Peyer's patch (tissue), 4 donors: ENCODE measurements around the gene UNC93B1. TPM values are rescaled to one million over a fixed set of nuclear protein-coding genes. Genes with fewer than 3 reads are reported as not detected.

Experiments used
- DNase-seq, 3 donors: peaks; one replicate each; pipeline ENCODE4 v3.0.0-alpha.2; 2017 to 2019
- H3K27ac ChIP-seq, 4 donors: fragments of 200-600 bp; sonication (generic); one replicate each; pipeline ENCODE4 v1.5.1; 2016 to 2019
- H3K27me3 ChIP-seq, 2 donors: fragments of 200-600 bp; sonication (generic); one replicate each; pipeline ENCODE4 v1.5.1; 2019
- H3K36me3 ChIP-seq, 3 donors: fragments of 200-600 bp; sonication (generic); one replicate each; pipeline ENCODE4 v1.5.1; 2016 to 2019
- H3K4me1 ChIP-seq, 4 donors: fragments of 200-600 bp; sonication (generic); one replicate each; pipeline ENCODE4 v1.5.1; 2016 to 2019
- H3K4me3 ChIP-seq, 4 donors: fragments of 200-600 bp; sonication (generic); 1 replicate in 3 of 4; 2 replicates in 1 of 4; pipeline ENCODE4 v1.5.1; 2016 to 2019; ENCODE audit warnings: mild to moderate bottlenecking in 1 of 4
- H3K9me3 ChIP-seq, 4 donors: fragments of 200-600 bp; sonication (generic); one replicate each; pipeline ENCODE4 v1.5.1; 2016 to 2019; ENCODE audit warnings: mild to moderate bottlenecking in 1 of 4
- POLR2A ChIP-seq, 2 donors: fragments of 450-650 bp; IDR thresholded peaks; one replicate each; pipeline ENCODE4 v1.5.1; 2017; ENCODE audit warnings: antibody characterized with exemption in 2 of 2, mild to moderate bottlenecking in 2 of 2, moderate library complexity in 2 of 2
- total RNA-seq, 4 donors: library from RNA; depleted of rRNA; stranded (reverse); fragments of >200 nt; gene quantifications; one replicate each; pipeline ENCODE4 v1.1.0, GENCODE V29; 2016
- TF ChIP-seq, protein P1 (sequence below), 6 experiments: fragments of 450-650 bp in 4 of 6; fragments of 200-600 bp in 2 of 6; sonication (generic) in 1 of 6; IDR thresholded peaks; one replicate each; pipeline ENCODE4 v1.5.1; 2017 to 2019; ENCODE audit warnings: antibody characterized with exemption in 6 of 6, mild to moderate bottlenecking in 3 of 6, moderate library complexity in 1 of 6

UNC93B1 gene
- total RNA-seq, 4 donors from 2014 or later = 68.7 to 154 (median 91.6) TPM

DNA sequence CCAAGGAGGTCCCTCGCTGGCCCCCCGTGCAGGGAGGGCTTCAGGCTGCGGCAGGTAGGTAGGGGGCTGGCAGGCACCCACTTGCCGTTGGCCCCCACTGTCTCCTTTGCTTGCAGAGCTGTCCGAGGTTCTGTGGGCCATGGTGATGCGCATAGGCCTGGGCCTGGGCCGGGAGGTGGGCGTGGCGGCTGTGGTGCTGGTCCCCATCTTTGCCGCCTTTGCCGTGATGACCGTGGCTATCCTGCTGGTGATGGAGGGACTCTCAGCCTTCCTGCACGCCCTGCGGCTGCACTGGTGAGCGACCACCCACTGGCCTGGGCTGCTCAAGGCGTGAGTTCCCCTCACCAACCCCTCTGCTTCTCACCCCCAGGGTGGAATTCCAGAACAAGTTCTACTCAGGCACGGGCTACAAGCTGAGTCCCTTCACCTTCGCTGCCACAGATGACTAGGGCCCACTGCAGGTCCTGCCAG lies 46.5 kb upstream of the UNC93B1 start:
- TF ChIP-seq, protein P1, sequence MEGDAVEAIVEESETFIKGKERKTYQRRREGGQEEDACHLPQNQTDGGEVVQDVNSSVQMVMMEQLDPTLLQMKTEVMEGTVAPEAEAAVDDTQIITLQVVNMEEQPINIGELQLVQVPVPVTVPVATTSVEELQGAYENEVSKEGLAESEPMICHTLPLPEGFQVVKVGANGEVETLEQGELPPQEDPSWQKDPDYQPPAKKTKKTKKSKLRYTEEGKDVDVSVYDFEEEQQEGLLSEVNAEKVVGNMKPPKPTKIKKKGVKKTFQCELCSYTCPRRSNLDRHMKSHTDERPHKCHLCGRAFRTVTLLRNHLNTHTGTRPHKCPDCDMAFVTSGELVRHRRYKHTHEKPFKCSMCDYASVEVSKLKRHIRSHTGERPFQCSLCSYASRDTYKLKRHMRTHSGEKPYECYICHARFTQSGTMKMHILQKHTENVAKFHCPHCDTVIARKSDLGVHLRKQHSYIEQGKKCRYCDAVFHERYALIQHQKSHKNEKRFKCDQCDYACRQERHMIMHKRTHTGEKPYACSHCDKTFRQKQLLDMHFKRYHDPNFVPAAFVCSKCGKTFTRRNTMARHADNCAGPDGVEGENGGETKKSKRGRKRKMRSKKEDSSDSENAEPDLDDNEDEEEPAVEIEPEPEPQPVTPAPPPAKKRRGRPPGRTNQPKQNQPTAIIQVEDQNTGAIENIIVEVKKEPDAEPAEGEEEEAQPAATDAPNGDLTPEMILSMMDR (IDR thresholded peaks at IDR 0.05) = no peak
- no peak for TF ChIP-seq POLR2A (IDR thresholded peaks at IDR 0.05)
- H3K27ac ChIP-seq = no peak overlapping the region
- H3K9me3 ChIP-seq = no peaks in the 10 kb centered on the region
- H3K36me3 ChIP-seq = peaks cover 0 to 74% (median 0%) of the 10 kb centered on the region in 3 donors
- no peaks in the 10 kb centered on the region for H3K27me3 ChIP-seq
- H3K4me3 ChIP-seq = no peak overlapping the region
- DNase-seq = no peak
- H3K4me1 ChIP-seq = no peaks in the 10 kb centered on the region

DNA sequence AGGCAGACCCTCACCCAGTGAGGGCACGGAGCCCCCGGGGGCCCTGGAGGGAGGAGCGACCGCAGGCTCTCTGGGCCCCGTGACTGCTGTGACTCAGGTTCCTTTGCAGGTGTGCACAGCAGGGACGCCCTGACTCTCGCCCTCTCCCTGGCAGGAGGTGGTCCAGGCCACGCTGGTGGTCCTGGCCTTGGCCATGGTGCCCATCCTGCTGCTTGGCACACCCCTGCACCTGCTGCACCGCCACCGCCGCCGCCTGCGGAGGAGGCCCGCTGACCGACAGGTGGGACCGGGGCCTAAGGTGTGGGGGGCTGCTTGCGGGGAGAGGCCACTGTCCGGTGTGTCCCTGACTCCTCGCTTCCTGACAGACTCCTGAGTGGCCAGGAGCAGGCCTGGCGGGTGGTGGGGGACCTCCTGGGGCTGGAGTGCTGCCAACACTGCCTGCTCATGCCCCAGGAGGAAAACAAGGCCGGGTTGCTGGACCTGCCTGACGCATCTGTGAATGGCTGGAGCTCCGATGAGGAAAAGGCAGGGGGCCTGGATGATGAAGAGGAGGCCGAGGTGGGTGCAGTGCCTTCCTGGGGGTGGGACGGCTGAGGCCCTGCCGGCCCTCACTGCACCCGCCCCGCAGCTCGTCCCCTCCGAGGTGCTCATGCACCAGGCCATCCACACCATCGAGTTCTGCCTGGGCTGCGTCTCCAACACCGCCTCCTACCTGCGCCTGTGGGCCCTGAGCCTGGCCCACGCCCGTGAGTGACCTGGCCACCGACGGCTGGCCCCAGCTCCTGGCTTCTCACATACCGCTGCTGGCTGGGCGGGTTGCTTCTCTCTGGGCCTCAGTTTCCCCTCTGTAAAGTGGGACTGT lies 45.8 kb upstream of the UNC93B1 start:
- no peak for DNase-seq
- Histone ChIP-seq H3K27ac (no peak overlapping the region), H3K36me3 (peaks cover 0 to 79% (median 0%) of the 10 kb centered on the region in 3 donors), H3K27me3 (no peaks in the 10 kb centered on the region), H3K9me3 (no peaks in the 10 kb centered on the region), H3K4me3 (no peak overlapping the region), H3K4me1 (no peaks in the 10 kb centered on the region)
- TF ChIP-seq, protein P1 (IDR thresholded peaks at IDR 0.05) = no peak
- no peak for TF ChIP-seq POLR2A (IDR thresholded peaks at IDR 0.05)

DNA sequence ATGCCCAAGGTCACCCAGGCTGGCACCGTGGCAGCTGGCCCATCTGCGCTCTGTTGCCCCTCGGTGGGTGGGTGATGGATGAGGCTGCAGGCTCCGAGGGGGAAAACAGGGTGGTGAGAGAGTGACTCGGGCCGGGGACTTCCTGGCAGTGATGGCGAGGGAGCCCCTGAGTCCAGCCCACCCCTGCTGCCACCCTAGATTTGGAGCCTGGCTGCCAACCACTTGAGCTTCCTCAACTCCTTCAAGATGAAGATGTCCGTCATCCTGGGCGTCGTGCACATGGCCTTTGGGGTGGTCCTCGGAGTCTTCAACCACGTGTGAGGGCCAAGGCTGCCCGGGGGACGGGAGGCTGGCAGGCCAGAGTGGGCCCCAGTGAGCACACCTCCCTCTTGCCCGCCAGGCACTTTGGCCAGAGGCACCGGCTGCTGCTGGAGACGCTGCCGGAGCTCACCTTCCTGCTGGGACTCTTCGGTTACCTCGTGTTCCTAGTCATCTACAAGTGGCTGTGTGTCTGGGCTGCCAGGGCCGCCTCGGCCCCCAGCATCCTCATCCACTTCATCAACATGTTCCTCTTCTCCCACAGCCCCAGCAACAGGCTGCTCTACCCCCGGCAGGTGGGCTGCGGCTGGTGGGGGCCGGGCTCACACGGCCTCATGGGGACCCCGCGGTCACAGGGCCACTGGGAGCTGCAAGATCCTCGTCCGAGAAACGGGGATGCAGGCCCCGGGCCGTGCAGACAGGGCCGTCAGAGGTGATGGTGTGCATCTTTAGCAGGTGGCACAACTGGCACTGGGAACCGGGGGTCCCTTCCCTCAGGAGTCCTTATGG lies 45.0 kb upstream of the UNC93B1 start:
- H3K27ac ChIP-seq = no peak overlapping the region

DNA sequence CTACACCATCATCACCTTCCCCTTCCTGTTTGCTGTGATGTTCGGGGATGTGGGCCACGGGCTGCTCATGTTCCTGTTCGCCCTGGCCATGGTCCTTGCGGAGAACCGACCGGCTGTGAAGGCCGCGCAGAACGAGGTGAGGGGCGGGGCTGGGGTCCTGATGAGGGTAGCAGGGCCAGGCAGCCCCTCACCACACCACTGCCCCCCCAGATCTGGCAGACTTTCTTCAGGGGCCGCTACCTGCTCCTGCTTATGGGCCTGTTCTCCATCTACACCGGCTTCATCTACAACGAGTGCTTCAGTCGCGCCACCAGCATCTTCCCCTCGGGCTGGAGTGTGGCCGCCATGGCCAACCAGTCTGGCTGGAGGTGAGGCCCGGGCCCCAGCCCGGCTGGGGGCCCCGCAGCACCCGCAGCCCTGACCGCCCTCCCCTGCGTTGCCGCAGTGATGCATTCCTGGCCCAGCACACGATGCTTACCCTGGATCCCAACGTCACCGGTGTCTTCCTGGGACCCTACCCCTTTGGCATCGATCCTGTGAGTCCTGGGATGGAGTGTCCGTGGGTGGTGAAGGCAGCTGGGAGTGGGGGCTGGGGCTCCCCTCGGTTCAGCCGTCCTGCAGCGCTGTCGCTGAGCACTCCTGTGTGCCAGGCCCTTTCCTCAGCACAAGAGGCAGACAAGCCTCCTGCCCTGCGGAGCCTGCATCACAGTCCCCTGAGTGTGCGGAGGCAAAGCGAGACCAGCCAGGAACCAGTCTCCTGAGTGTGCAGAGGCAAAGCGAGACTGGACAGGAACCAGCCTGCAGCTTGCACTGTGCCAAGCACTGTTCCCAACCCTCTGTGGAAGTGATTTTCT lies 43.8 kb upstream of the UNC93B1 start:
- Histone ChIP-seq H3K4me1 (peaks cover 0 to 6% (median 0%) of the 10 kb centered on the region in 4 donors), H3K36me3 (peaks cover 0 to 93% (median 0%) of the 10 kb centered on the region in 3 donors), H3K27ac (no peak overlapping the region), H3K4me3 (no peak overlapping the region), H3K27me3 (no peaks in the 10 kb centered on the region), H3K9me3 (no peaks in the 10 kb centered on the region)
- no peak for TF ChIP-seq POLR2A (IDR thresholded peaks at IDR 0.05)
- TF ChIP-seq, protein P1 (IDR thresholded peaks at IDR 0.05) = no peak
- DNase-seq = no peak

More for the DNA sequence above, 45.0 kb upstream of the UNC93B1 start:
- Histone ChIP-seq H3K4me1 (no peaks in the 10 kb centered on the region), H3K27me3 (no peaks in the 10 kb centered on the region), H3K4me3 (no peak overlapping the region), H3K36me3 (peaks cover 0 to 87% (median 0%) of the 10 kb centered on the region in 3 donors), H3K9me3 (no peaks in the 10 kb centered on the region)
- TF ChIP-seq, protein P1 (IDR thresholded peaks at IDR 0.05) = no peak
- TF ChIP-seq POLR2A (IDR thresholded peaks at IDR 0.05) = no peak
- DNase-seq = no peak

DNA sequence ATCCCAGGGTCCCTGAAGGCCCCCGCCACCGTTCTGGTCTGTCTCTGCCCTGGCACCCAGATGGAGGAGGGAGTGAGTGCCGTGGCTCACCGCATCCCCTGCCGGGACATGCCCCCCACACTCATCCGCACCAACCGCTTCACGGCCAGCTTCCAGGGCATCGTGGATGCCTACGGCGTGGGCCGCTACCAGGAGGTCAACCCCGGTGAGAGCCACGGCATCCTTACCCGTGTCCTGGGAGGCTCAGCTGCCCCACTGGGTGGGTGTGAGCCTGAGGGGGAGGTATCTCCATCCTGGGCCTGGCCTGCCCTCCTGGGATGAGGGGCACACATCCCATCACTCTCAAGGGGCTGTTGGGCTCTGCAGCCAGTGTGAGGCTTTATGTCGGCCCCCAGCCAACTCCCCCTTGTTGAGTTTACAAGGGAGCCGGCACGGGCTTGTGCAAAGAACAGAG lies 41.0 kb upstream of the UNC93B1 start:
- no peaks in the 10 kb centered on the region for H3K27me3 ChIP-seq
- no peak for DNase-seq
- H3K9me3 ChIP-seq = no peaks in the 10 kb centered on the region
- H3K36me3 ChIP-seq = peaks cover 0 to 73% (median 0%) of the 10 kb centered on the region in 3 donors
- H3K27ac ChIP-seq = no peak overlapping the region
- TF ChIP-seq, protein P1 (IDR thresholded peaks at IDR 0.05) = no peak
- no peak for TF ChIP-seq POLR2A (IDR thresholded peaks at IDR 0.05)
- H3K4me1 ChIP-seq = peaks cover 0 to 25% (median 5%) of the 10 kb centered on the region in 4 donors
- H3K4me3 ChIP-seq = no peak overlapping the region
